Osteoblast (primary cell): Measurements from ENCODE around the gene TMPRSS15. TPM values are rescaled to one million over a fixed set of nuclear protein-coding genes. Genes with fewer than 3 reads are reported as not detected.

ENCODE experiments used
- DNase-seq: peaks from one replicate; pipeline ENCODE4 v3.0.0; 2011; ENCODE audit warnings: low spot score, mixed read lengths; ENCODE audit not compliant: insufficient read length; ENCODE audit errors: missing footprints
- H2AFZ ChIP-seq: 2 replicates; pipeline ENCODE4 v1.6.0; 2011; ENCODE audit warnings: mild to moderate bottlenecking, low read length
- H3K27ac ChIP-seq: 2 replicates; pipeline ENCODE4 v1.5.1; 2011; ENCODE audit warnings: mild to moderate bottlenecking, low read depth, low read length, moderate library complexity
- H3K27me3 ChIP-seq: 2 replicates; pipeline ENCODE4 v1.6.0; 2012; ENCODE audit warnings: mild to moderate bottlenecking, control low read depth, inconsistent platforms, low read length, moderate library complexity; ENCODE audit not compliant: insufficient read depth
- H3K36me3 ChIP-seq: 2 replicates; pipeline ENCODE4 v1.5.1; 2011; ENCODE audit warnings: mild to moderate bottlenecking, low read length, control low read depth, moderate library complexity; ENCODE audit not compliant: insufficient read depth
- H3K4me1 ChIP-seq: 2 replicates; pipeline ENCODE4 v1.5.1; 2011; ENCODE audit warnings: mild to moderate bottlenecking, low read length, control low read depth, moderate library complexity; ENCODE audit not compliant: insufficient read depth
- H3K4me2 ChIP-seq: 2 replicates; pipeline ENCODE4 v1.6.0; 2011; ENCODE audit warnings: mild to moderate bottlenecking, low read length; ENCODE audit not compliant: insufficient read depth
- H3K4me3 ChIP-seq: fragments of 200-600 bp; sonication (generic); 3 replicates; pipeline ENCODE4 v1.5.1; 2012; ENCODE audit warnings: mild to moderate bottlenecking, low read length, inconsistent platforms; ENCODE audit not compliant: insufficient read depth
- H3K79me2 ChIP-seq: 2 replicates; pipeline ENCODE4 v1.6.0; 2012; ENCODE audit warnings: mild to moderate bottlenecking, low read length, control low read depth, inconsistent platforms; ENCODE audit not compliant: insufficient read depth
- H3K9me3 ChIP-seq: 2 replicates; pipeline ENCODE4 v1.5.1; 2011; ENCODE audit warnings: low read depth, low read length, control low read depth
- H4K20me1 ChIP-seq: 2 replicates; pipeline ENCODE4 v1.6.0; 2012; ENCODE audit warnings: mild to moderate bottlenecking, low read length, control low read depth; ENCODE audit not compliant: insufficient read depth
- total RNA-seq: library from RNA; depleted of rRNA; stranded (reverse); fragments of >200 nt; gene quantifications from 2 replicates; pipeline ENCODE4 v1.2.3, GENCODE V29; 2012
- TF ChIP-seq, protein P1 (sequence below): IDR thresholded peaks from 2 replicates; pipeline ENCODE4 v1.5.1; 2011; ENCODE audit warnings: mild to moderate bottlenecking, low read depth, low read length, moderate library complexity; ENCODE audit errors: extremely low read depth

TMPRSS15 gene
- total RNA-seq, 1 donor, result not detected

DNA sequence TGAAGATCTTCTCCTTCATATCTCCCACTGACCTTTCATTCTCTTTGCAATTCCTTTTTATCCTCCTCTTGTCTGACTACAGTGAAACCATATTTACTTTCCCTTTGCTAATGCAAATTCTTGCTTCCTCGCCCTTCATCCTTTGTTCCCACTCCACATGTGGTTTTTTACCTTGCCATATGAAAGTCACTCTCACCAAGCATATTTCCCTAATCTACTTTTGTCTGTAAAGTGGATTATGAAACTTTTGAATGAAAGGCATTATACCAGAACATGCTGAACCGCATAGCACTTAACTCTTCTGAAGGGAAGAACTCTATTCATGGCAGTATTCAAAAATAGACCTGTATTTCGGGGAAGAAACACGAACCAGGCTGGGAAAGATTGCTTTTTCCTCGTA lies 8.0 kb upstream of the TMPRSS15 start:
- H3K4me2 ChIP-seq, result no peak overlapping the region
- H2AFZ ChIP-seq, result no peak overlapping the region
- H3K36me3 ChIP-seq, result no peaks in the 10 kb centered on the region
- H3K79me2 ChIP-seq, result no peaks in the 10 kb centered on the region
- TF ChIP-seq, protein P1, sequence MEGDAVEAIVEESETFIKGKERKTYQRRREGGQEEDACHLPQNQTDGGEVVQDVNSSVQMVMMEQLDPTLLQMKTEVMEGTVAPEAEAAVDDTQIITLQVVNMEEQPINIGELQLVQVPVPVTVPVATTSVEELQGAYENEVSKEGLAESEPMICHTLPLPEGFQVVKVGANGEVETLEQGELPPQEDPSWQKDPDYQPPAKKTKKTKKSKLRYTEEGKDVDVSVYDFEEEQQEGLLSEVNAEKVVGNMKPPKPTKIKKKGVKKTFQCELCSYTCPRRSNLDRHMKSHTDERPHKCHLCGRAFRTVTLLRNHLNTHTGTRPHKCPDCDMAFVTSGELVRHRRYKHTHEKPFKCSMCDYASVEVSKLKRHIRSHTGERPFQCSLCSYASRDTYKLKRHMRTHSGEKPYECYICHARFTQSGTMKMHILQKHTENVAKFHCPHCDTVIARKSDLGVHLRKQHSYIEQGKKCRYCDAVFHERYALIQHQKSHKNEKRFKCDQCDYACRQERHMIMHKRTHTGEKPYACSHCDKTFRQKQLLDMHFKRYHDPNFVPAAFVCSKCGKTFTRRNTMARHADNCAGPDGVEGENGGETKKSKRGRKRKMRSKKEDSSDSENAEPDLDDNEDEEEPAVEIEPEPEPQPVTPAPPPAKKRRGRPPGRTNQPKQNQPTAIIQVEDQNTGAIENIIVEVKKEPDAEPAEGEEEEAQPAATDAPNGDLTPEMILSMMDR, result no peak
- H3K4me1 ChIP-seq, result no peaks in the 10 kb centered on the region
- no peak overlapping the region for H3K4me3 ChIP-seq
- H4K20me1 ChIP-seq, result no peaks in the 10 kb centered on the region
- DNase-seq, result no peak
- no peaks in the 10 kb centered on the region for H3K9me3 ChIP-seq
- no peaks in the 10 kb centered on the region for H3K27me3 ChIP-seq
- no peak overlapping the region for H3K27ac ChIP-seq

DNA sequence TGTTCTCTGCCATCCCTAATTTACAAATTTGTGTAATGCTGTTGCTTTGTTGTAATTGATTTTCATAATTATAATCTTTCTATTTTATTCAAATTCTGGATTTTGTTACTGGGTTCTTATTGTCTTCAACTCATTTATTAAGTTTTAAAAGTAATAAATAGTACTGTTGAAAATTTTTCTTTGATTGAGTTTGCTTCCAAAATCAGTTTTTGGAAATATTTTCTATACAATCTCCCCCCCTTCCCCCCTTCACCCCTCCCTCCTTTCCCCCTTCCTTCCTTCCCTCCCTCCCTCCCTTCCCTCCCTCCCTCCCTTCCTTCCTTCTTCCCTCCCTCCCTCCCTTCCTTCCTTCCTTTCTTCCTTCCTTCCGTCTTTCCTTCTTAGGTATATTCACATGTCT lies 6.0 kb upstream of the TMPRSS15 start:
- no peaks in the 10 kb centered on the region for H3K27me3 ChIP-seq
- no peak overlapping the region for H3K27ac ChIP-seq
- H3K9me3 ChIP-seq, result no peaks in the 10 kb centered on the region
- no peaks in the 10 kb centered on the region for H4K20me1 ChIP-seq
- H3K79me2 ChIP-seq, result no peaks in the 10 kb centered on the region
- H3K4me2 ChIP-seq, result no peak overlapping the region
- H3K4me1 ChIP-seq, result no peaks in the 10 kb centered on the region
- no peak overlapping the region for H2AFZ ChIP-seq
- H3K4me3 ChIP-seq, result no peak overlapping the region
- TF ChIP-seq, protein P1, result no peak
- H3K36me3 ChIP-seq, result no peaks in the 10 kb centered on the region
- DNase-seq, result no peak

DNA sequence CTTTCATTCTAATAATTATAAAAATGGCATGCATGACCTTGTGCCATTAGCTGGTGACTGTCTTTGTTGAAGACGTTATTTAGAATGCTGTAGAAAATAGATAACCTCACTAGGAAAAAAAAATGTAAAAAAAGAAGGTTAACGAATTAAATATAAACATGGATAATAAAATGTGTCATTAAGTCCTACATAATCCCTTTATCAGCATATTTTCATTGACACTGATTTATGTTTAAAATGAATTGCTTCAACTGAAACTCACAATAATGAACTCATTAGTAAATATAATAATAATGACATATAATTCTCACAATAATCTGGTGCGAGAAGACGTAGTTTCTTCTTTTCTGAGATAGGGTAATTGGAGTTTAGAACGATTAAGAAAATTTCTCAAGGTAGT lies 4.7 kb downstream of the TMPRSS15 start:
- TF ChIP-seq, protein P1, result no peak
- no peaks in the 10 kb centered on the region for H3K36me3 ChIP-seq
- no peaks in the 10 kb centered on the region for H4K20me1 ChIP-seq
- H3K27ac ChIP-seq, result no peak overlapping the region
- H3K79me2 ChIP-seq, result no peaks in the 10 kb centered on the region
- no peak overlapping the region for H3K4me2 ChIP-seq
- peaks cover 4% of the 10 kb centered on the region for H3K9me3 ChIP-seq
- no peak overlapping the region for H3K4me3 ChIP-seq
- no peak for DNase-seq
- no peak overlapping the region for H2AFZ ChIP-seq
- H3K27me3 ChIP-seq, result no peaks in the 10 kb centered on the region
- no peaks in the 10 kb centered on the region for H3K4me1 ChIP-seq

DNA sequence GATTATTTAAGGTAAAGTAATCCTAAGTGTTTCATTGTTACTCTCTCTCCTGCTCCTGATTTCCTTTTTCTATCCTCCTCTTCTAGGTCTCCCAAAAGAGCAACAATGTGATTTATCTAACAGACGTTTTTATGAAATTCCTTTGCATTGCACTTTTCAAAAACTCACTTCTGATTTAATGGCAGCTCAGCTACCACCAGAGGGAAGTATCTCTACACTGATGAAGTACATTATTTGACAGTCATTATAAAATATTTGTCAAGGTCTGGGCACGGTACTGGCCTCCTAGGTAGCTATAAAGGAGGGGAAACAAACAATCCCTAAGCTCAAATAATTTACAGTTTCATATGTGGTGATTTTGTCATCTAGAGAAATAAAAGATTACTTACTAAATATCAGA lies 15.6 kb downstream of the TMPRSS15 start:
- Histone ChIP-seq H3K4me1 (no peaks in the 10 kb centered on the region), H3K27me3 (no peaks in the 10 kb centered on the region), H3K36me3 (no peaks in the 10 kb centered on the region), H4K20me1 (no peaks in the 10 kb centered on the region), H3K79me2 (no peaks in the 10 kb centered on the region), H3K4me2 (no peak overlapping the region), H2AFZ (no peak overlapping the region), H3K9me3 (peaks cover 5% of the 10 kb centered on the region), H3K27ac (no peak overlapping the region), H3K4me3 (no peak overlapping the region)
- no peak for DNase-seq
- TF ChIP-seq, protein P1, result no peak
